Stomach (tissue), 9 donors: ENCODE data around the gene GALNS. TPM values are rescaled to one million over a fixed set of nuclear protein-coding genes. Genes with fewer than 3 reads are reported as not detected.

Experiments used
- DNase-seq, 2 donors: peaks; one replicate each; pipeline versions ENCODE4 v3.0.0 to v3.0.0-alpha.2; 2013 to 2019
- H3K27ac ChIP-seq, 5 donors: fragments of 200-600 bp in 4 of 5; sonication (generic) in 4 of 5; one replicate each; pipeline ENCODE4 v1.5.1; 2013 to 2019; ENCODE audit warnings: mild to moderate bottlenecking in 1 of 5, moderate library complexity in 1 of 5
- H3K27me3 ChIP-seq, 3 donors: fragments of 200-600 bp; sonication (generic); one replicate each; pipeline ENCODE4 v1.5.1; 2017 to 2019; ENCODE audit warnings: mixed run types in 1 of 3
- H3K36me3 ChIP-seq, 4 donors: fragments of 200-600 bp; sonication (generic); 1 replicate in 3 of 4; 2 replicates in 1 of 4; pipeline ENCODE4 v1.5.1; 2016 to 2019
- H3K4me1 ChIP-seq, 4 donors: fragments of 200-600 bp; sonication (generic); one replicate each; pipeline ENCODE4 v1.5.1; 2016 to 2019
- H3K4me3 ChIP-seq, 4 donors: fragments of 200-600 bp; sonication (generic) in 3 of 4; one replicate each; pipeline ENCODE4 v1.5.1; 2016 to 2019; ENCODE audit warnings: mild to moderate bottlenecking in 1 of 4
- H3K9me3 ChIP-seq, 4 donors: fragments of 200-600 bp; sonication (generic); one replicate each; pipeline ENCODE4 v1.5.1; 2016 to 2019
- EP300 ChIP-seq: sonication (generic); formaldehyde crosslinking; IDR thresholded peaks from one replicate; pipeline ENCODE4 v1.6.1; 2017; ENCODE audit warnings: antibody characterized with exemption
- POLR2A ChIP-seq, 4 donors: fragments of 450-650 bp; IDR thresholded peaks; one replicate each; pipeline ENCODE4 v1.6.1; 2016; ENCODE audit warnings: antibody characterized with exemption in 4 of 4, control low read depth in 2 of 4, mild to moderate bottlenecking in 1 of 4, moderate library complexity in 1 of 4
- POLR2AphosphoS5 ChIP-seq, 3 donors: sonication (generic); formaldehyde crosslinking; IDR thresholded peaks; one replicate each; pipeline ENCODE4 v1.6.1; 2016; ENCODE audit warnings: antibody characterized with exemption in 3 of 3
- WGBS, 5 donors: extraction: QIAGEN DNeasy Blood & Tissue Kit in 3 of 5; methylation state at CpG; one replicate each; pipeline versions ENCODE4 v1.1.5 to v1.1.7; 2013 to 2018; 5-methylcytosine and 5-hydroxymethylcytosine counted together
- intact Hi-C: fragments of 100-400 bp; cut with DNase I; formaldehyde crosslinking; loops from one replicate; pipeline ENCODE4 v1.15.1; 2023; ENCODE audit warnings: low total_unique reads
- polyA plus RNA-seq, 3 donors: library from polyadenylated mRNA; stranded (reverse); fragments of 200-250 nt; gene quantifications; one replicate each; pipeline ENCODE4 v1.2.3, GENCODE V29; 2013
- total RNA-seq, 5 donors: library from RNA; depleted of rRNA; stranded (reverse); fragments of >200 nt; gene quantifications; one replicate each; pipeline versions ENCODE4 v1.1.0 to v1.2.3, GENCODE V29; 2014 to 2016
- TF ChIP-seq, protein P1 (sequence below), 7 experiments: fragments of 450-650 bp in 4 of 7; fragments of 200-600 bp in 3 of 7; sonication (generic) in 3 of 7; IDR thresholded peaks; one replicate each; pipeline ENCODE4 v1.5.1; 2016 to 2019; ENCODE audit warnings: antibody characterized with exemption in 7 of 7, control low read depth in 2 of 7, mild to moderate bottlenecking in 1 of 7
- donor health status: healthy with polysubstance abuse.
- donor health status: Bipolar disorder and iron deficiency.
- donor health status: healthy.

GALNS gene
- total and polyA plus RNA-seq, 8 donors, result 8.6 to 110 (median 28.2) TPM

GRCh38 chr16:88864099-88864498 lies 7.4 kb upstream of the GALNS start:
- DNase-seq, result no peak
- H3K27me3 ChIP-seq, result peaks cover 0 to 26% (median 2%) of the 10 kb centered on the region in 3 donors

DNA sequence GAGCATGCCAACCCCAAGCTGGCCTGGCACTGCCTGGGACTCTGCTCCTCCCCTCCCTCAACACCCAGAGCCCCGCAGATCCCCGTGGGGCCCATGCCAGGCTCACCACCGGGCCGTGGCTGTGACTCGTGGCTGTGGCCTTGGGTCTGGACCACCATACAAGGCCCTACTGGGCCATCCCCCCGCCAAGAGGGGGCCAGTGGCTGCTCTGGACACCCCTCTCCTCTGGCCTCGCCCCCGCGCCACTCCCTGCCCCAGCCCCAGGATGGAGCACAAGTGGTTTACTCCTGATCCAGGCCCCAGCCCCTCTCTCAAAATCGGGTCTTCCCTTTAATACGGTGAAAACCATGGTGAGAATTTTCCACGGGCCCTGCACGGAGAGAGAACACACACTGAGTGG lies 6.7 kb upstream of the GALNS start:
- 71 to 84% (median 80%) methylated on average over 13 of the region's 13 CpGs for WGBS, 5 donors

More at GRCh38 chr16:88864099-88864498, 7.4 kb upstream of the GALNS start:
- peaks cover 0 to 2% (median 0%) of the 10 kb centered on the region in 4 donors for H3K4me1 ChIP-seq
- WGBS, 5 donors, result 76 to 96% (median 81%) methylated on average over 11 to 15 of the region's 15 CpGs; no CpG with 5 or more reads in 1 of the 5 donors
- H3K9me3 ChIP-seq, result no peaks in the 10 kb centered on the region
- H3K4me3 ChIP-seq, result no peak overlapping the region
- TF ChIP-seq POLR2A (IDR thresholded peaks at IDR 0.05) (no peak), EP300 (no peak), POLR2AphosphoS5 (IDR thresholded peaks at IDR 0.05) (no peak)
- TF ChIP-seq, protein P1, sequence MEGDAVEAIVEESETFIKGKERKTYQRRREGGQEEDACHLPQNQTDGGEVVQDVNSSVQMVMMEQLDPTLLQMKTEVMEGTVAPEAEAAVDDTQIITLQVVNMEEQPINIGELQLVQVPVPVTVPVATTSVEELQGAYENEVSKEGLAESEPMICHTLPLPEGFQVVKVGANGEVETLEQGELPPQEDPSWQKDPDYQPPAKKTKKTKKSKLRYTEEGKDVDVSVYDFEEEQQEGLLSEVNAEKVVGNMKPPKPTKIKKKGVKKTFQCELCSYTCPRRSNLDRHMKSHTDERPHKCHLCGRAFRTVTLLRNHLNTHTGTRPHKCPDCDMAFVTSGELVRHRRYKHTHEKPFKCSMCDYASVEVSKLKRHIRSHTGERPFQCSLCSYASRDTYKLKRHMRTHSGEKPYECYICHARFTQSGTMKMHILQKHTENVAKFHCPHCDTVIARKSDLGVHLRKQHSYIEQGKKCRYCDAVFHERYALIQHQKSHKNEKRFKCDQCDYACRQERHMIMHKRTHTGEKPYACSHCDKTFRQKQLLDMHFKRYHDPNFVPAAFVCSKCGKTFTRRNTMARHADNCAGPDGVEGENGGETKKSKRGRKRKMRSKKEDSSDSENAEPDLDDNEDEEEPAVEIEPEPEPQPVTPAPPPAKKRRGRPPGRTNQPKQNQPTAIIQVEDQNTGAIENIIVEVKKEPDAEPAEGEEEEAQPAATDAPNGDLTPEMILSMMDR (IDR thresholded peaks at IDR 0.05), result no peak
- H3K36me3 ChIP-seq, result peaks cover 33 to 47% (median 44%) of the 10 kb centered on the region in 4 donors
- intact Hi-C loops, result no loop called here
- H3K27ac ChIP-seq, result no peak overlapping the region

DNA sequence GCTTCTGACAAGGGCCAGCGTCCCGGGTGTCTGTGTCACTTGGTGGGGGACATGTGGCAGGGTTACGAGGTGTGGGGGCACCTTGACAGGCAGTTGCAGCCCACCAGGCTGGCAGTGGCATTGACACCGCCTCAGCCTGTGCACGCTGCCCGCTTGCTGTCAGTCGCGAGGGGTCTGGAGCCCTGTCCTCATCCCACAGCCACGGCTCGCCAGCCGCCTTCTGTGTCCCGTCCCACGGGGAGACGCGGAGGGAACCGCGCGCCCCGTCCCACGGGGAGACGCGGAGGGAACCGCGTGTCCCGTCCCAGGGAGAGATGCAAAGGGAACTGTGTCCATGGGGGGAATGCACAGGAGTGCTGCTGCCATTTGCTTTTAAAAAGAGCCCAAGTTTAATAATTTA lies 6.2 kb upstream of the GALNS start:
- H3K9me3 ChIP-seq, result no peaks in the 10 kb centered on the region
- no peak overlapping the region for H3K4me3 ChIP-seq

More for the DNA sequence above, 6.7 kb upstream of the GALNS start:
- H3K4me1 ChIP-seq, result peaks cover 3 to 9% (median 4%) of the 10 kb centered on the region in 4 donors
- H3K27me3 ChIP-seq, result peaks cover 0 to 24% (median 0%) of the 10 kb centered on the region in 3 donors
- H3K9me3 ChIP-seq, result no peaks in the 10 kb centered on the region
- TF ChIP-seq POLR2A (IDR thresholded peaks at IDR 0.05) (no peak), POLR2AphosphoS5 (IDR thresholded peaks at IDR 0.05) (no peak), EP300 (no peak)
- TF ChIP-seq, protein P1 (IDR thresholded peaks at IDR 0.05), result no peak
- H3K4me3 ChIP-seq, result no peak overlapping the region
- intact Hi-C loops, result no loop called here
- peaks cover 33 to 54% (median 50%) of the 10 kb centered on the region in 4 donors for H3K36me3 ChIP-seq
- H3K27ac ChIP-seq, result no peak overlapping the region
- DNase-seq, result no peak

GRCh38 chr16:88861359-88861758 lies 4.6 kb upstream of the GALNS start:
- intact Hi-C loops, result no loop called here
- no peak overlapping the region for H3K27ac ChIP-seq

More for the DNA sequence above, 6.2 kb upstream of the GALNS start:
- no peak for DNase-seq
- Histone ChIP-seq H3K27me3 (peaks cover 0 to 23% (median 0%) of the 10 kb centered on the region in 3 donors), H3K4me1 (peaks cover 7 to 13% (median 9%) of the 10 kb centered on the region in 4 donors), H3K27ac (no peak overlapping the region), H3K36me3 (peaks cover 33 to 55% (median 51%) of the 10 kb centered on the region in 4 donors)
- intact Hi-C loops, result no loop called here
- WGBS, 5 donors, result 88 to 94% (median 91%) methylated on average over 22 to 25 of the region's 25 CpGs
- no peak for TF ChIP-seq POLR2AphosphoS5 (IDR thresholded peaks at IDR 0.05)
- TF ChIP-seq EP300, result no peak
- TF ChIP-seq, protein P1 (IDR thresholded peaks at IDR 0.05), result no peak
- no peak for TF ChIP-seq POLR2A (IDR thresholded peaks at IDR 0.05)

More at GRCh38 chr16:88861359-88861758, 4.6 kb upstream of the GALNS start:
- Histone ChIP-seq H3K9me3 (no peaks in the 10 kb centered on the region), H3K4me1 (peaks cover 10 to 20% (median 16%) of the 10 kb centered on the region in 4 donors), H3K4me3 (no peak overlapping the region), H3K36me3 (peaks cover 33 to 55% (median 51%) of the 10 kb centered on the region in 4 donors), H3K27me3 (peaks cover 0 to 8% (median 0%) of the 10 kb centered on the region in 3 donors)
- DNase-seq, result no peak
- 95 to 99% (median 95%) methylated on average over 16 to 19 of the region's 19 CpGs for WGBS, 5 donors
- no peak for TF ChIP-seq POLR2AphosphoS5 (IDR thresholded peaks at IDR 0.05)
- TF ChIP-seq, protein P1 (IDR thresholded peaks at IDR 0.05), result no peak
